ENCODE data around the gene SIGMAR1.

Gene SIGMAR1

DNA sequence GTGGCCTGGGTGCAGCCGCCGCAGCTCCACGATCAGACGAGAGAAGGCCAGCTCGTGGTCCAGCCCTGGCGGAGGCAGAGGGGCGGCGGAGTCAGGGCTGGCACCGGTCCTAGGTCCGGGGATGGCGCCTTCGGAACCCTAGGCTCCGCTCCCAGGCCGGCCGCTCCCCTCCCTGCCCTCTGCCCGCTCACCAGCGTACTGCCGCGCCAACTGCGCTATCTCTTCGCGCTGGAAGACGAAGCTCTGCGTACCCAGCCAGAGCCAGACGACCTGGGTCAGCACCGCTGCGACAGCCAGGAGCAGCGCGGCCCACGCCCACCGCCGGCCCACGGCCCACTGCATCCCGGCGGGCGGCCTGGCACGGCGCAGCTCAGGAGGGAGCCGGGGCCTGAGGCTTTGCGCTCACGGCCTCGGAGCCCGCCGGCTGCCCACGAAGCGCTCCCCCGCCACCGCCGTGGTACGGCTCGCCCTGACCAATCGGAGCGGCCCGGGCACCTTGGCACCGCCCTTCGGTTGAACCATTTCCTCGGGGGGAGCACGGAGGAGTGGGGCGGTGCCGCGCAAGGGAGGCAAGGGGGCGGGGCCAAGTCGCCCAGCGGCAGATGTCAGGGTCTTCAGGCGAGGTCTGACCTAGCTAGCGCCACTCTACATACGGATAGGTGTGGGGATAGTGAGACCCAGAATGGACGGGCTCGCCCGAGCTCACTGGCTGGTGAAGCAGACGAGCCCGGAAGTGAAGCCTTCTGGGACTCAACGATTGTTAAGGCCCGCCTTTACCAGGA is at the start of gene SIGMAR1:
Gene SIGMAR1, minus strand, starts transcription at position 432 of the 782 bp plus-strand sequence. Its CDS starts 90 bp downstream, at position 342.
- DNase-seq (ENCODE audit: low read depth), result peak; percentile 95

DNA sequence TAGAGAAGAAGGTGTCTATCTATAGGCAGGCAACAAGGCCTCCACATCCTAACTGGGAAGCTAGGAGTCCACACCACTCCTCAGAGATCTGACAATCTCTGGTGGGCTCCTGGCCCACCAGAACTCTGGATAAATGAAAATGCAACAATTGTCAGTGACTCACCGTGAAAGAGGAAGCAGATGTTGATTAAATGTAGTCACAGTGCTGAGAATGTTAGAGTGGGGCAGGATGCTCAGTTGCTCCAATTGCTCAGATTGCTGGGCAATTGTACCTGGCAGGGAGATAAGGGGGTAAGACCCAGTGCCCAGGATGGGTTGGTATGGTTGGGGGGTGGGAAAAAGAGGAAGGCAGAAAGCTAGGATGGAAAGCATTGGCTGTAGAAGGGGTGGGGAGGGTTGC is 49.1 kb upstream of the SIGMAR1 start:
- DNase-seq (ENCODE audit: low read depth), result no peak

GRCh38 chr9:34686231-34686630 is 48.6 kb upstream of the SIGMAR1 start:
- no peak for DNase-seq (ENCODE audit: low read depth)

- DNase-seq (ENCODE audit: low read depth), result no peak
These were observed 48.0 kb upstream of the SIGMAR1 start for GRCh38 chr9:34685591-34685990.

- DNase-seq (ENCODE audit: low read depth), result no peak
These were observed 47.2 kb upstream of the SIGMAR1 start for GRCh38 chr9:34684816-34685215.

GRCh38 chr9:34684145-34684544 is 46.6 kb upstream of the SIGMAR1 start:
- no peak for DNase-seq (ENCODE audit: low read depth)

- DNase-seq (ENCODE audit: low read depth), result no peak
These were observed 38.3 kb upstream of the SIGMAR1 start for GRCh38 chr9:34675869-34676268.

GRCh38 chr9:34675048-34675714 is 37.6 kb upstream of the SIGMAR1 start:
- peak; percentile 47 for DNase-seq (ENCODE audit: low read depth)

DNA sequence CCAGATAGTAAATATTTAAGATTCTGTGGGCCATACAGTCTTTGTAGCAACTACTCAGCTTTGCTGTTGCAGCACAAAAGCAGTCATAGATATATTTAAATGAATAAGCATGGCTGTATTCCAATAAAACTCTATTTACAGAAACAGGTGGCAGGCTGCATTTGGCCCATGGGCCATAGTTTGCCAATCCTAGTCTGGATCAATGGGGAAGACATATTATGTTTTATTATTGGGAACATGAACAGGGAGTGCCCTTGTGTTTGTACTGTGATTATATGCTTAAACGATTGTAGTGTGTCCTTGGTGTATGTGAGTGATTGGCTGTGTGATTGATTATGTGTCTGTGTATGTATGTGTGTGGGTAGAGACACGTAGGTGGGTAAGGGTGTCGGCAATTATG is 36.9 kb upstream of the SIGMAR1 start:
- DNase-seq (ENCODE audit: low read depth), result no peak

DNA sequence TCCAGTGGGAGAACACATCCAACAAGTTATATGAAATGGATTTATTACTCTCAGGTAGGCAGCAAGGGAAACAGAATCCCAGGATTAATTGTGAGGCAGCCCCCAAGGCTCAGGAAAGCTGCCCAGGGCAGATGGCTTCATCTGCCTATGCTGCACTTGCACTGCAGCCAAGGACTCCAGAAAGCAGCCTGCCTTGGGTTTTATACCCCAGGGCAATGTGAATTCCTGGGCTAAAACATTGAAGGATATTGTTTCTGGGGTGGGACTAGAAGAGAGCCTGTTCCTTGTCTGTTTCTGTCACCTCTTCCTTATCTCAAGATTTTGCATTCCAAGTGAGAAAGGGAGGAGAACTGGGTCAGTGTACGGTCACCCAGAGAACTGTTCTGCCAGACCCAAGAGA is 33.7 kb upstream of the SIGMAR1 start:
- DNase-seq (ENCODE audit: low read depth), result no peak

DNA sequence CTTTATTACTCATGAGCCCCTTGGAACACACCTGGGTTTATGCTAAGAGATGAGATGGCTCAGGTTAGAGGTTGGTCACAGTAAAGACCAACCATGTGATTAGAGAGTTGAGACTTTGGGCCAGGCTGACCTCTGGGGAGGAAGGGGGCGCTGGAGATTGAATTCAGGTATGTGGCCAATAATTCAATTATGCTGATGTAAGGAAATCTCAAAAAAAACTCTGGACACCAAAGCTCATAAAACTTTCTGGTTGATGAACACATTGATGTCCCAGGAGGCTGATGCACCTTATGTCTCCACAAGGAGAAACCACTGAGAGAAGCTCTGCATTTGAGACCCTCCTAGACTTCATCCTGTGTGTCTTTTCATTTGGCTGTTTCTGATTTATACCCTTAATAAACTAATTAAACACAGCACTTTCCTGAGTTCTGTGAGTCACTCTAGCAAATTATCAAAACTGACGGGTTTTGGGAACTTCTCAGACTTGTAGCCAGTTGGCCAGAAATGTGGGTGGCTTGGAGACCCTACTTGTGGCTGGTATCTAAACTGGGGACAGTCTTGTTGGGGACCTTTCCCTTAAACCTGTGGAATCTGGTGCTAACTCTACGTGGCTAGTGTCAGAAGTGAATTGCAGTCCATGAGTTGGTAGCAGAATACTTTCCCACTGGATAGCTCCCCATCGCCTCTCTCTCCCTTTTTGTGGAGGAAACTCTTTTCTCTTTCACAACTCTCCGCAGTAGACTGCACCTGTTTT is 32.4 kb upstream of the SIGMAR1 start:
- DNase-seq (ENCODE audit: low read depth), result no peak

- DNase-seq (ENCODE audit: low read depth), result peak; percentile 85
These were observed 28.0 kb upstream of the SIGMAR1 start for GRCh38 chr9:34665381-34666250.

- no peak for DNase-seq (ENCODE audit: low read depth)
These were observed 27.4 kb upstream of the SIGMAR1 start for GRCh38 chr9:34665067-34665380.

- peak; percentile 70 for DNase-seq (ENCODE audit: low read depth)
These were observed 26.9 kb upstream of the SIGMAR1 start for GRCh38 chr9:34664281-34665066.

GRCh38 chr9:34663303-34663605 is 25.7 kb upstream of the SIGMAR1 start:
- no peak for DNase-seq (ENCODE audit: low read depth)

- DNase-seq (ENCODE audit: low read depth), result no peak
These were observed 25.1 kb upstream of the SIGMAR1 start, which contains the start of gene CCL27 for GRCh38 chr9:34662526-34663302. TSS of gene CCL27 (minus strand) at chr9:34662657. CDS start at chr9:34662633, 24 bp downstream.

- no peak for DNase-seq (ENCODE audit: low read depth)
These were observed 22.1 kb upstream of the SIGMAR1 start for GRCh38 chr9:34659592-34660253.

GRCh38 chr9:34658461-34658860 is 20.9 kb upstream of the SIGMAR1 start:
- DNase-seq (ENCODE audit: low read depth), result no peak

- DNase-seq (ENCODE audit: low read depth), result no peak
These were observed 19.4 kb upstream of the SIGMAR1 start for GRCh38 chr9:34656992-34657391.

DNA sequence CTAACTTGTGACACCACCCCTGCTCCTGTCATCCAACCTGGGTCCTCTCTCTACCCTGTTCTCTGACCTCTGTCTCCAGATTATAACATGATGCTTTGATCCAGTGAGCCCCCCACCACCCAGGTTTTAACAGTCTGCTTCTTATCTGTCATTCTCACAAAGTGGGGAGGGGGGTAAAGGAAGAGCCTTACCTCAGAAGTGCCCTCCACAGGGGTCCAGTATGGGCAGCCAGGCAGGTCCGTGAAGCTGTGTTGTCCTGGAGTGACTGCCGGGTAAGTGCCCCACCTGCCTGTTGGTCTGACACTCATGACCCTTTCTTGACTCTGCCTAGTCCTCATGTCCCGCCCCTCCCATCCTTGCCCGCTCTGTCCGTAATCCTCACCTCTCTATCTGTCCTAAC is 17.8 kb upstream of the SIGMAR1 start:
- DNase-seq (ENCODE audit: low read depth), result no peak
